ENCODE data around the gene BAG1.

BAG1 gene

GRCh38 chr9:33220681-33221567 is 43.6 kb downstream of the BAG1 start:
- DNase-seq (ENCODE audit: insufficient read length, low spot score) (no peak), FAIRE-seq (no peak)

- FAIRE-seq (no peak), DNase-seq (ENCODE audit: insufficient read length, low spot score) (no peak)
Observed at GRCh38 chr9:33211695-33212393, 52.7 kb downstream of the BAG1 start.

GRCh38 chr9:33210006-33210715 is 54.3 kb downstream of the BAG1 start:
- FAIRE-seq (no peak), DNase-seq (ENCODE audit: insufficient read length, low spot score) (no peak)

GRCh38 chr9:33209394-33209793 is 55.1 kb downstream of the BAG1 start:
- no peak for FAIRE-seq
- no peak for DNase-seq (ENCODE audit: insufficient read length, low spot score)

- DNase-seq (ENCODE audit: insufficient read length, low spot score) (no peak), FAIRE-seq (no peak)
Observed at GRCh38 chr9:33202552-33203201, 61.8 kb downstream of the BAG1 start.
